Right ventricle myocardium inferior (tissue), 1 donor: ENCODE results near the gene STUB1. TPM values are rescaled to one million over a fixed set of nuclear protein-coding genes. Genes with fewer than 3 reads are reported as not detected.
A peak's percentile ranks its signal among the peaks of the same experiment; 100 is the strongest.

Experiments used
- ATAC-seq: fragments of 200-7000 bp; cut with Tn5 transposase; one replicate; pipeline ENCODE4 v1.9.1; 2020; ENCODE audit warnings: mild to moderate bottlenecking, moderate library complexity
- DNase-seq: peaks from one replicate; pipeline ENCODE4 v3.0.0; 2021; ENCODE audit errors: missing footprints
- intact Hi-C: fragments of 100-400 bp; cut with DNase I; formaldehyde crosslinking; loops from one replicate; pipeline ENCODE4 v1.11.0; 2022
- total RNA-seq: library from RNA; stranded (reverse); fragmentation: NEBNext Ultra II Directional; extraction: Animal tissue kit (Norgen Biotek cat#: 25700); gene quantifications from one replicate; pipeline ENCODE4 v1.2.1, GENCODE V29; 2021
- donor health status: DM: no; HTN: yes; CAD: no; lungs with severe emphysema.

The STUB1 gene
- total RNA-seq, 1 donor from 2014 or later, result 120 TPM

GRCh38 chr16:660459-661183, 19.6 kb upstream of the STUB1 start:
- intact Hi-C loops, result loop anchor here (5.0 kb wide), 1 partner anchor 73 kb away; no protein-coding TSS in a partner anchor
- ATAC-seq, result peak; percentile 89

GRCh38 chr16:661184-661821, 18.9 kb upstream of the STUB1 start:
- intact Hi-C loops, result loop anchor here (5.0 kb wide), 1 partner anchor 74 kb away; no protein-coding TSS in a partner anchor
- ATAC-seq (no peak), DNase-seq (no peak)

More at GRCh38 chr16:660459-661183, 19.6 kb upstream of the STUB1 start:
- DNase-seq, result peak; percentile 96

GRCh38 chr16:662095-662494, 18.1 kb upstream of the STUB1 start:
- ATAC-seq (no peak), DNase-seq (no peak)
- intact Hi-C loops, result loop anchor here (5.0 kb wide), 1 partner anchor 75 kb away; no protein-coding TSS in a partner anchor

GRCh38 chr16:662597-662996, 17.6 kb upstream of the STUB1 start:
- intact Hi-C loops, result loop anchor here (5.0 kb wide), 1 partner anchor 75 kb away; no protein-coding TSS in a partner anchor
- DNase-seq (no peak), ATAC-seq (no peak)

- ATAC-seq, result no peak
- intact Hi-C loops, result no loop called here
Measured at GRCh38 chr16:666572-666971, 13.6 kb upstream of the STUB1 start.

GRCh38 chr16:667113-667779, 13.0 kb upstream of the STUB1 start:
- no peak for ATAC-seq
- intact Hi-C loops, result no loop called here

More at GRCh38 chr16:666572-666971, 13.6 kb upstream of the STUB1 start:
- DNase-seq, result no peak

GRCh38 chr16:667780-668518, 12.3 kb upstream of the STUB1 start, which contains the start of gene RHOT2:
Gene RHOT2 (plus strand): TSS chr16:668132. CDS start chr16:668200, 68 bp downstream.
- intact Hi-C loops, result no loop called here
- DNase-seq (peak; percentile 96), ATAC-seq (peak; percentile 97)

More at GRCh38 chr16:667113-667779, 13.0 kb upstream of the STUB1 start:
- no peak for DNase-seq

- ATAC-seq, result no peak
- no peak for DNase-seq
- intact Hi-C loops, result no loop called here
Measured at GRCh38 chr16:668519-669171, 11.6 kb upstream of the STUB1 start.

GRCh38 chr16:669666-670065, 10.5 kb upstream of the STUB1 start:
- intact Hi-C loops, result no loop called here
- DNase-seq, result no peak
- no peak for ATAC-seq

GRCh38 chr16:670485-671352, 9.5 kb upstream of the STUB1 start:
- ATAC-seq (no peak), DNase-seq (no peak)
- intact Hi-C loops, result no loop called here

GRCh38 chr16:671353-672131, 8.7 kb upstream of the STUB1 start:
- intact Hi-C loops, result no loop called here
- DNase-seq, result no peak

GRCh38 chr16:672371-672770, 7.8 kb upstream of the STUB1 start:
- intact Hi-C loops, result no loop called here
- ATAC-seq (no peak), DNase-seq (no peak)

More at GRCh38 chr16:671353-672131, 8.7 kb upstream of the STUB1 start:
- no peak for ATAC-seq

GRCh38 chr16:672851-673250, 7.4 kb upstream of the STUB1 start:
- intact Hi-C loops, result no loop called here
- no peak for ATAC-seq

GRCh38 chr16:673399-673991, 6.7 kb upstream of the STUB1 start:
- ATAC-seq (no peak), DNase-seq (no peak)
- intact Hi-C loops, result no loop called here

More at GRCh38 chr16:672851-673250, 7.4 kb upstream of the STUB1 start:
- DNase-seq, result no peak

GRCh38 chr16:674214-674881, 5.9 kb upstream of the STUB1 start:
- DNase-seq (no peak), ATAC-seq (no peak)
- intact Hi-C loops, result no loop called here
